AG04449 (cell line): Measurements from ENCODE around the gene CCNJL.
"Not testable (repeated sequence)": the region's sequence is repeated elsewhere in the genome, so short reads cannot be mapped to it uniquely, and the experiment has no call there.

Source experiments
- CTCF ChIA-PET: fragments of 350-600 bp; formaldehyde crosslinking; extraction: SDS; loops from one replicate; lab custom pipeline; 2021; ENCODE audit warnings: antibody characterized with exemption; lab: Yijun Ruan, JAX
- POLR2A ChIA-PET: fragments of 400-600, 350-600 bp; formaldehyde crosslinking; extraction: SDS; loops from one replicate; lab custom pipeline; 2020; ENCODE audit warnings: antibody characterized with exemption, inconsistent platforms; lab: Yijun Ruan, JAX
- DNase-seq: peaks from one replicate; pipeline ENCODE4 v3.0.0-alpha.2; 2010; ENCODE audit warnings: low read depth, low spot score
- H3K4me3 ChIP-seq: 2 replicates; pipeline ENCODE4 v1.5.1; 2011; ENCODE audit warnings: low read depth, mild to moderate bottlenecking, control low read depth, low read length
- TF ChIP-seq, protein P1 (sequence below): IDR thresholded peaks from one replicate; pipeline ENCODE4 v1.5.1; 2011; ENCODE audit warnings: mild to moderate bottlenecking, moderate library complexity, low read length, control low read depth, inconsistent platforms; ENCODE audit not compliant: insufficient read depth; ENCODE audit errors: missing control alignments

Gene CCNJL

DNA sequence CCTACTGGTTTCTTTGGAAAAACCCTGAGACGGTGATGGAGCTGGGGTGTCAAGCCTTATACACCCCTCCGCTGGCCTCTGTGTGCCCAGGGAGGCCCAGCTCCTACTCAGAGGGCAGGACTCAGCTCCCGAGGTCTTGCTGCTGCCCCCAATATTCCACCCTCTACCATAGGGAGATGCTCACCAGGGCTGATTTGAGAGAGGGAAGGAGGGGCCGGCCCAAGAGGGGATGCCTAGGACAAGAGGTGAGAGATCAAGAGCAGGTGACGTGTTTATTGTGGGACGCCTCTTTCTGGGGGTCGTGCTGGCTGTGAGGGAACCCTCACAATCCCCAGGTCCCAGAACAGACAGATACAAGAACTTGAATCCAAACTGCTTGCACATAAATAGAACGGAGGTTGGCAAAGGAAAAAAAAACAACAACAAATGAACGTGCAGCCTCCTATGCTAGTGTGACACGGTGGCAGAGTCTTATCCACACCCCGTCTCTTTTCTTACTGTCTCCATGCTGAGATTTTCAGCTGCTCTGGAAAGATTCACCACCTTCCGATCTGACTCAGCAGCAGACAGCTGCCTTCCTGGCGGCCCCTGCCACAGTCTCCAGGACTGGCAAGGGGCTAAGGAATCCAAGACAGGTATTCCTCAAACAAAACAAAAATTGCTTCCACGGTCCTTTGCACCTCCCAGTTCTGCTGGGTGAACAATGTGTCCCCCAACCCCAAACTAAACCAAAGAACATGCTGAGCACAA, 60.8 kb downstream of the CCNJL start:
- H3K4me3 ChIP-seq = no peak overlapping the region
- TF ChIP-seq, protein P1, sequence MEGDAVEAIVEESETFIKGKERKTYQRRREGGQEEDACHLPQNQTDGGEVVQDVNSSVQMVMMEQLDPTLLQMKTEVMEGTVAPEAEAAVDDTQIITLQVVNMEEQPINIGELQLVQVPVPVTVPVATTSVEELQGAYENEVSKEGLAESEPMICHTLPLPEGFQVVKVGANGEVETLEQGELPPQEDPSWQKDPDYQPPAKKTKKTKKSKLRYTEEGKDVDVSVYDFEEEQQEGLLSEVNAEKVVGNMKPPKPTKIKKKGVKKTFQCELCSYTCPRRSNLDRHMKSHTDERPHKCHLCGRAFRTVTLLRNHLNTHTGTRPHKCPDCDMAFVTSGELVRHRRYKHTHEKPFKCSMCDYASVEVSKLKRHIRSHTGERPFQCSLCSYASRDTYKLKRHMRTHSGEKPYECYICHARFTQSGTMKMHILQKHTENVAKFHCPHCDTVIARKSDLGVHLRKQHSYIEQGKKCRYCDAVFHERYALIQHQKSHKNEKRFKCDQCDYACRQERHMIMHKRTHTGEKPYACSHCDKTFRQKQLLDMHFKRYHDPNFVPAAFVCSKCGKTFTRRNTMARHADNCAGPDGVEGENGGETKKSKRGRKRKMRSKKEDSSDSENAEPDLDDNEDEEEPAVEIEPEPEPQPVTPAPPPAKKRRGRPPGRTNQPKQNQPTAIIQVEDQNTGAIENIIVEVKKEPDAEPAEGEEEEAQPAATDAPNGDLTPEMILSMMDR = no peak
- DNase-seq = no peak
- ChIA-PET CTCF (interaction anchor here (2.1 kb wide), 1 partner anchor 53 kb away, joined by 7 read pairs; no protein-coding TSS in a partner anchor), POLR2A (no interaction called here)

DNA sequence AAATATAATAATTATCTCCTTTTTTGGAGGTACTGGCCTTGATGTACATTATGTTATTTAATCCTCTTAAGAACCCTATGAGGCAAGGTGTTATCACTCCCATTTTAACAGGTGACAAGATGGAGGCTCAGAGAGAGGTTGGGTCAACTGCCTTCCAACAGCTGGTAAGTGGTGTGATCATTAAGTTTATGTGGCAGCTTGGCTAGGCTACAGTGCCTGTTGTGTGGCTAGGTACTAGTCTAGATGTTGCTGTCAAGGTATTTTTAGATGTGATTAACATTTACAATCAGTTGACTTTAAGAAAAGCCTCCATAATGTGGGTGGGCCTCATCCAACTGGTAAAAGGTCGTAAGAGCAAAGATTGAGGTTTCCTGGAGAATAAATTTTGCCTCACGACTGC, 61.5 kb downstream of the CCNJL start:
- ChIA-PET POLR2A (no interaction called here), CTCF (interaction anchor here (2.1 kb wide), 1 partner anchor 52 kb away, joined by 7 read pairs; no protein-coding TSS in a partner anchor)
- no peak for DNase-seq
- H3K4me3 ChIP-seq = no peak overlapping the region
- TF ChIP-seq, protein P1 = no peak

GRCh38 chr5:160250226-160250625, 62.1 kb downstream of the CCNJL start:
- TF ChIP-seq, protein P1 = no peak
- POLR2A ChIA-PET = no interaction called here
- DNase-seq = no peak
- H3K4me3 ChIP-seq = no peak overlapping the region
- CTCF ChIA-PET = interaction anchor here (1.1 to 2.1 kb wide), 2 partner anchors 9 to 51 kb away, joined by 6 to 7 read pairs; no protein-coding TSS in a partner anchor

DNA sequence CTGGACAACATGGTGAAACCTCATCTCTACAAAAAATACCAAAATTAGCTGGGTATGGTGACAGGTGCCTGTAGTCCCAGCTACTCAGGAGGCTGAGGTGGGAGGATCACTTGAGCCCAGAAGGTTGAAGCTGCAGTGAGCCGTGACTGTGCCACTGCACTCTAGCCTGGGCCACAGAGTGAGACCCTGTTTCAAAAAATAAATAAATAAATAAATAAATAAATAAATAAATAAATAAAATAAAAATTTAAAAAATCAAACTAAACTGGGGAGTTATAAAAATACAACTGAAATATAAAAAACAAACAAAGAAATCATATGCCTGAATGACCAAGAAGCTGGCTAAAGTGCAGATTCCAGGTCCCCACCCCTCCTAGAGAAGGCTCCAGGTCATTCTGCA, 62.8 kb downstream of the CCNJL start:
- H3K4me3 ChIP-seq, POLR2A ChIA-PET, DNase-seq: not testable (repeated sequence)
- CTCF ChIA-PET = interaction anchor here (1.1 to 2.1 kb wide), 2 partner anchors 9 to 51 kb away, joined by 6 to 7 read pairs; no protein-coding TSS in a partner anchor

GRCh38 chr5:160245506-160246086, 66.8 kb downstream of the CCNJL start:
- CTCF ChIA-PET = interaction anchor here (1.1 to 2.2 kb wide), 2 partner anchors 21 to 46 kb away, joined by 3 to 6 read pairs; no protein-coding TSS in a partner anchor
- DNase-seq = no peak
- no peak overlapping the region for H3K4me3 ChIP-seq

GRCh38 chr5:160242145-160242544, 70.2 kb downstream of the CCNJL start:
- CTCF ChIA-PET = no interaction called here
- TF ChIP-seq, protein P1 = no peak
- POLR2A ChIA-PET = no interaction called here
- no peak overlapping the region for H3K4me3 ChIP-seq
- DNase-seq = no peak

More at GRCh38 chr5:160245506-160246086, 66.8 kb downstream of the CCNJL start:
- TF ChIP-seq, protein P1 = no peak
- POLR2A ChIA-PET = no interaction called here
